A549 (cell line): ENCODE results near the gene EWSR1. TPM values are rescaled to one million over a fixed set of nuclear protein-coding genes. Genes with fewer than 3 reads are reported as not detected.

ENCODE experiments used
- ATAC-seq, 2 experiments: fragments of 200-7000 bp in 1 of 2; fragments of >200 bp in 1 of 2; cut with Nextera tagmentation in 1 of 2; cut with Tn5 transposase in 1 of 2; 3 replicates each; pipeline versions ENCODE4 v1.8.0 to v1.9.1; 2018 to 2020; ENCODE audit warnings: mild to moderate bottlenecking in 1 of 2, moderate library complexity in 1 of 2
- CTCF ChIA-PET: fragments of 300-600 bp; sonication (Branson Sonifier 250); formaldehyde crosslinking; extraction: SDS; loops from one replicate; lab custom pipeline; 2021; ENCODE audit warnings: antibody characterized with exemption, inconsistent platforms; lab: Yijun Ruan, JAX
- POLR2A ChIA-PET: fragments of 350-600 bp; formaldehyde crosslinking; extraction: SDS; loops from one replicate; lab custom pipeline; 2021; ENCODE audit warnings: antibody characterized with exemption, inconsistent platforms; lab: Yijun Ruan, JAX
- DNase-seq, 2 experiments: peaks; one replicate each; pipeline versions ENCODE4 v3.0.0 to v3.0.0-alpha.2; 2011 to 2016; ENCODE audit warnings: low read depth in 1 of 2, low spot score in 1 of 2
- FAIRE-seq: peaks from 2 replicates; lab custom pipeline; 2011; peaks lifted over from hg19 to GRCh38; lab: Jason Lieb, UNC
- H3K27ac ChIP-seq, 2 experiments: fragments of >200 bp; sonication (Bioruptor Twin); formaldehyde crosslinking; 3 replicates each; pipeline ENCODE4 v1.5.1; 2016 to 2017
- H3K4me1 ChIP-seq: fragments of >200 bp; sonication (Bioruptor Twin); formaldehyde crosslinking; 3 replicates; pipeline ENCODE4 v1.6.1; 2016
- H3K4me2 ChIP-seq: fragments of >200 bp; sonication (Bioruptor Twin); formaldehyde crosslinking; 3 replicates; pipeline ENCODE4 v1.6.1; 2016
- H3K4me3 ChIP-seq: fragments of >200 bp; sonication (Bioruptor Twin); formaldehyde crosslinking; 3 replicates; pipeline ENCODE4 v1.5.1; 2016
- H3K9me3 ChIP-seq: fragments of >200 bp; sonication (Bioruptor Twin); formaldehyde crosslinking; 3 replicates; pipeline ENCODE4 v1.6.1; 2016
- CBX2 ChIP-seq: fragments of 200-600 bp; sonication (generic); IDR thresholded peaks from 2 replicates; pipeline ENCODE4 v1.6.1; 2016; ENCODE audit warnings: low read depth, mild to moderate bottlenecking, borderline replicate concordance
- CEBPB ChIP-seq, 2 experiments: fragments of >200 bp in 1 of 2; sonication (Bioruptor Twin) in 1 of 2; formaldehyde crosslinking in 1 of 2; IDR thresholded peaks; 2 replicates each; pipeline ENCODE4 v1.6.1; 2012 to 2016
- CHD2 ChIP-seq: fragments of 150-350 bp; IDR thresholded peaks from 2 replicates; pipeline ENCODE4 v1.6.1; 2014; ENCODE audit warnings: low read length; ENCODE audit not compliant: partially characterized antibody
- CHD4 ChIP-seq: fragments of 200-600 bp; sonication (generic); IDR thresholded peaks from 2 replicates; pipeline ENCODE4 v1.6.1; 2016; ENCODE audit warnings: antibody characterized with exemption, mild to moderate bottlenecking, borderline replicate concordance
- ESRRA ChIP-seq: fragments of 150-350 bp; IDR thresholded peaks from 2 replicates; pipeline ENCODE4 v1.6.1; 2014; ENCODE audit warnings: mild to moderate bottlenecking, low read length, borderline replicate concordance
- GATA3 ChIP-seq: IDR thresholded peaks from 2 replicates; pipeline ENCODE4 v1.6.1; 2012; ENCODE audit warnings: borderline replicate concordance
- HES2 ChIP-seq: fragments of >200 bp; sonication (Bioruptor Twin); formaldehyde crosslinking; IDR thresholded peaks from 2 replicates; pipeline ENCODE4 v1.6.1; 2016
- HOXA7 ChIP-seq: fragments of 250-450 bp; sonication (Bioruptor Pico); IDR thresholded peaks from 2 replicates; pipeline ENCODE4 v1.5.0; 2020; ENCODE audit warnings: mild to moderate bottlenecking, moderate library complexity
- HOXB13 ChIP-seq: fragments of 250-450 bp; sonication (Bioruptor Pico); IDR thresholded peaks from 2 replicates; pipeline ENCODE4 v1.5.0; 2020; ENCODE audit warnings: low read depth, mild to moderate bottlenecking, moderate library complexity
- JUNB ChIP-seq: fragments of >200 bp; sonication (Bioruptor Twin); formaldehyde crosslinking; IDR thresholded peaks from 2 replicates; pipeline ENCODE4 v1.6.1; 2016
- KDM1A ChIP-seq: fragments of 200-600 bp; sonication (generic); IDR thresholded peaks from 2 replicates; pipeline ENCODE4 v1.6.1; 2016; ENCODE audit warnings: low read depth, mild to moderate bottlenecking
- KDM5A ChIP-seq: fragments of 200-600 bp; sonication (generic); IDR thresholded peaks from 2 replicates; pipeline ENCODE4 v1.6.1; 2016; ENCODE audit warnings: antibody characterized with exemption, mild to moderate bottlenecking
- NR3C1 ChIP-seq: fragments of >200 bp; sonication (Bioruptor Twin); formaldehyde crosslinking; IDR thresholded peaks from 3 replicates; pipeline ENCODE4 v1.6.1; 2017
- PBX3 ChIP-seq: IDR thresholded peaks from 2 replicates; pipeline ENCODE4 v1.6.1; 2012
- PHF8 ChIP-seq: fragments of 200-600 bp; sonication (generic); IDR thresholded peaks from 2 replicates; pipeline ENCODE4 v1.6.1; 2016; ENCODE audit warnings: low read depth, mild to moderate bottlenecking, antibody characterized with exemption, moderate library complexity, borderline replicate concordance
- RAD21 ChIP-seq, 2 experiments: fragments of >200 bp in 1 of 2; sonication (Bioruptor Twin) in 1 of 2; formaldehyde crosslinking in 1 of 2; IDR thresholded peaks in 1 of 2; conservative IDR thresholded peaks in 1 of 2; 2 replicates in 1 of 2; 3 replicates in 1 of 2; pipeline ENCODE4 v1.6.1; 2012 to 2018; ENCODE audit warnings: inconsistent platforms in 1 of 2
- RFX5 ChIP-seq: fragments of 450-650 bp; IDR thresholded peaks from 2 replicates; pipeline ENCODE4 v1.7.1; 2014; ENCODE audit warnings: antibody characterized with exemption, mild to moderate bottlenecking, moderate library complexity
- SMC3 ChIP-seq: fragments of >200 bp; sonication (Bioruptor Twin); formaldehyde crosslinking; IDR thresholded peaks from 3 replicates; pipeline ENCODE4 v1.6.1; 2018; ENCODE audit warnings: inconsistent platforms
- SREBF2 ChIP-seq: fragments of 450-650 bp; IDR thresholded peaks from 2 replicates; pipeline ENCODE4 v1.6.1; 2014; ENCODE audit warnings: mild to moderate bottlenecking, moderate library complexity
- ZC3H11A ChIP-seq: fragments of 450-650 bp; IDR thresholded peaks from 2 replicates; pipeline ENCODE4 v1.6.1; 2014; ENCODE audit warnings: antibody characterized with exemption, mild to moderate bottlenecking
- ZFP36 ChIP-seq: fragments of 450-650 bp; IDR thresholded peaks from 2 replicates; pipeline ENCODE4 v1.6.1; 2014; ENCODE audit warnings: borderline replicate concordance; ENCODE audit not compliant: partially characterized antibody
- ZNF302 ChIP-seq: fragments of 250-450 bp; sonication (Bioruptor Pico); IDR thresholded peaks from 2 replicates; pipeline ENCODE4 v1.9.0; 2021; ENCODE audit warnings: inconsistent platforms, mild to moderate bottlenecking, moderate library complexity
- ZSCAN20 ChIP-seq: fragments of 250-450 bp; sonication (Bioruptor Pico); IDR thresholded peaks from 2 replicates; pipeline ENCODE4 v1.8.0; 2022; ENCODE audit warnings: mild to moderate bottlenecking, moderate library complexity
- WGBS: methylation state at CpG from one replicate; pipeline ENCODE4 v1.1.6; 2017; ENCODE audit errors: missing lambda C conversion rate; 5-methylcytosine and 5-hydroxymethylcytosine counted together
- polyA plus RNA-seq, 4 experiments: library from polyadenylated mRNA; depleted of rRNA in 3 of 4; stranded (reverse); fragments of >200 nt; fragmentation: RNase III in 1 of 4; extraction: RNeasy Plus Mini Kit Qiagen cat#74134 plus additional on column Dnase treatment in 1 of 4; gene quantifications; 2 replicates in 3 of 4; 3 replicates in 1 of 4; pipeline ENCODE4 v1.2.3, GENCODE V29; 2011 to 2017
- TF ChIP-seq, protein P1 (sequence below): IDR thresholded peaks from 2 replicates; pipeline ENCODE4 v1.6.1; 2012; ENCODE audit warnings: low read depth, borderline replicate concordance
- TF ChIP-seq, protein P2 (sequence below): fragments of 450-650 bp; IDR thresholded peaks from 2 replicates; pipeline ENCODE4 v1.6.1; 2014; ENCODE audit warnings: antibody characterized with exemption
- TF ChIP-seq, protein P3 (sequence below): IDR thresholded peaks from 2 replicates; pipeline ENCODE4 v1.6.1; 2012

Gene EWSR1
- polyA plus RNA-seq, 2 of the 4 experiments (the other 2 are of a cell fraction): 146 to 281 TPM

DNA sequence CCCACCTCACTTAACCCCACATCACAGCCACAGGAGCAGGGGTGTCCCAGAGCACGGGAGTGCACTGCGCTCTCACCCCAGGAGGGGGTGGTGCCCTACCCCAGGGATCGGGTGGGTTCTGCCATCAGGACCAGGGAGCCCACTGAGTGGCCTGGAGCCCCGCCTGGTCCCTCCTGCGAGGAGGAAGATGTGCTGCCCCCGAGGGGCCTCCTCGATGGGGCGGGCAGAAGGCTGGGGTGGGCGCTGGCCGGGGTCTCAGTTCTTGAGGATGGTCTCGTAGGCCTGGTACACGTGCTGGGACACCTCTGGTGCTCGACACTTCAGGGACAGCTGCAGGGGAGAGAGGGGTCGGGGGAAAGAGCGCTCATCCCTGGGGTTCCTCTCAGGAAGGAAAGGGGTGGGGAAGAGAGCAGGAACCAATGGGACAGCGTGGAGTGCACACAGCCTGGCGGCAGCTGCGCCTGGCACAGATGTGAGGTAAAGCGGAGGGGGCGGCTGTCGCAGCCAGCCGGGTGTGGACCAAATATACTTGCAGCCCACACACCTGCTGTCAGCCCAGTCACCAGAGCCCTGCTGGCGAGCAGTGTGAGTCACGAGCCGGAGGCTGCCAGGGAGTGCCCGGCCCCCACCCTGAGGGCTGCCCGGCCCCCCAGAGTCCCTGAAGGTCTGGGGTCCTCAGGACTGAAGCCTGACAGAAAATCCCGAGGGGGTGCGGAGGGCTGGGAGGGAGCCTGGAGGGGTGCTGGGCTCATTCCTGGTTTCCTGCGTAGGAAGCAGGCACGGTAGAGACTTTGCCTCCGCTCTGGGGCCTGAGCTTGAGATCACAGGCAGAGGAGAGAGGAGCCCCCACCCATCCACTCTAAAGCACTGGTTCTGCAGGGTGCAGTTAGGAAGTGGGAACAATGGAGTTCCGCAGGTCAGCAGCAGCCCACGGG is 60.8 kb downstream of the EWSR1 start:
- ChIA-PET POLR2A (no interaction called here), CTCF (no interaction called here)
- ATAC-seq (no peak), DNase-seq (no peak), FAIRE-seq (no peak)
- no peaks in the 10 kb centered on the region for H3K4me1 ChIP-seq
- TF ChIP-seq HES2 (no peak), CEBPB (IDR thresholded peaks at IDR 0.05) (no peak), ESRRA (no peak), RFX5 (no peak), PHF8 (no peak), SMC3 (no peak), CHD4 (no peak), ZC3H11A (no peak), KDM1A (no peak), ZFP36 (no peak), CHD2 (no peak), KDM5A (no peak), ZNF302 (CRISPR knock-in tag) (no peak)
- TF ChIP-seq, protein P1, sequence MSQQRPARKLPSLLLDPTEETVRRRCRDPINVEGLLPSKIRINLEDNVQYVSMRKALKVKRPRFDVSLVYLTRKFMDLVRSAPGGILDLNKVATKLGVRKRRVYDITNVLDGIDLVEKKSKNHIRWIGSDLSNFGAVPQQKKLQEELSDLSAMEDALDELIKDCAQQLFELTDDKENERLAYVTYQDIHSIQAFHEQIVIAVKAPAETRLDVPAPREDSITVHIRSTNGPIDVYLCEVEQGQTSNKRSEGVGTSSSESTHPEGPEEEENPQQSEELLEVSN: no peak
- no peak overlapping the region for H3K4me2 ChIP-seq
- H3K4me3 ChIP-seq: no peak overlapping the region
- H3K27ac ChIP-seq: no peak overlapping the region
- no peaks in the 10 kb centered on the region for H3K9me3 ChIP-seq
- WGBS: 88% methylated on average over 11 of the region's 34 CpGs

DNA sequence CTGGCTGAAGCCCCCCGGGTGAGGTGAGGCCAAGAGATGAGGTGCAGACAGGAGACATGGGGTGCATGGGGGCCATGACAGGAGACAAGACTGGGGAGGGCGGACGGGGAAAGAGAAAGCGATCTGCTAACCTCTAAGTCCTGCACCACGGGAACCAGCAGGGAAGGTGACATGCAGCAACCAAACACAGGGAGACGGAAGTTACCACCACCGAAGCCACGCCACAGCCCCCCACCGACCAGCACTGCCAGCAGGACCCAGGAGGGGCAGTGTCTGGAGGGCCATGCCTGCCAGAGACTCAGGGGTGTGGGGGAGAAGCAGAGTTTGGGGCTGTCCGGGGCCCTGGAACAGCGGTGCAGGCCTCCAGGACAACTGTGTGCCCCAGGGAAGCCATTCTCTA is 61.5 kb downstream of the EWSR1 start:
- Histone ChIP-seq H3K4me1 (no peaks in the 10 kb centered on the region), H3K9me3 (no peaks in the 10 kb centered on the region), H3K4me3 (no peak overlapping the region), H3K4me2 (no peak overlapping the region), H3K27ac (no peak overlapping the region)
- POLR2A ChIA-PET: no interaction called here
- TF ChIP-seq HES2 (no peak), CEBPB (IDR thresholded peaks at IDR 0.05) (no peak), PBX3 (no peak), ZC3H11A (no peak), CHD4 (no peak), CBX2 (no peak), ZSCAN20 (CRISPR knock-in tag) (no peak), SREBF2 (no peak), RAD21 (conservative IDR thresholded peaks at IDR 0.05 in 1 of 2, IDR thresholded peaks at IDR 0.05 in 1 of 2) (no peak), HOXA7 (CRISPR knock-in tag) (no peak), NR3C1 (no peak), HOXB13 (CRISPR knock-in tag) (no peak), JUNB (no peak), GATA3 (no peak), ZFP36 (no peak), RFX5 (no peak)
- TF ChIP-seq, protein P2, sequence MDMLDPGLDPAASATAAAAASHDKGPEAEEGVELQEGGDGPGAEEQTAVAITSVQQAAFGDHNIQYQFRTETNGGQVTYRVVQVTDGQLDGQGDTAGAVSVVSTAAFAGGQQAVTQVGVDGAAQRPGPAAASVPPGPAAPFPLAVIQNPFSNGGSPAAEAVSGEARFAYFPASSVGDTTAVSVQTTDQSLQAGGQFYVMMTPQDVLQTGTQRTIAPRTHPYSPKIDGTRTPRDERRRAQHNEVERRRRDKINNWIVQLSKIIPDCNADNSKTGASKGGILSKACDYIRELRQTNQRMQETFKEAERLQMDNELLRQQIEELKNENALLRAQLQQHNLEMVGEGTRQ: no peak
- TF ChIP-seq, protein P3, sequence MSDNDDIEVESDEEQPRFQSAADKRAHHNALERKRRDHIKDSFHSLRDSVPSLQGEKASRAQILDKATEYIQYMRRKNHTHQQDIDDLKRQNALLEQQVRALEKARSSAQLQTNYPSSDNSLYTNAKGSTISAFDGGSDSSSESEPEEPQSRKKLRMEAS: no peak
- DNase-seq (no peak), ATAC-seq (no peak), FAIRE-seq (no peak)
- WGBS: 80% methylated on average over 9 of the region's 11 CpGs
- CTCF ChIA-PET: interaction anchor here (0.7 to 1.4 kb wide), 3 partner anchors 8 to 29 kb away, joined by 3 to 5 read pairs (median 3); no protein-coding TSS in a partner anchor
